HepG2 (cell line): ENCODE results near the gene CILP2.

Source experiments
- ELF1 ChIP-seq: sonication (generic); formaldehyde crosslinking; IDR thresholded peaks from 2 replicates; pipeline ENCODE4 v1.4.0; 2020; ENCODE audit warnings: missing genetic modification reagents
- KDM3A ChIP-seq: IDR thresholded peaks from 2 replicates; pipeline ENCODE4 v1.6.1; 2018; ENCODE audit warnings: low read depth, missing compliant biosample characterization
- MBNL3 ChIP-seq: fragments of 250-450 bp; sonication (Bioruptor Pico); conservative IDR thresholded peaks from 2 replicates; pipeline ENCODE4 v1.8.0; 2022; ENCODE audit warnings: mild to moderate bottlenecking, inconsistent platforms
- PHF8 ChIP-seq: sonication (generic); formaldehyde crosslinking; IDR thresholded peaks from 2 replicates; pipeline ENCODE4 v1.5.0; 2020; ENCODE audit warnings: missing genetic modification reagents
- RAD51 ChIP-seq: fragments of 450-650 bp; IDR thresholded peaks from 2 replicates; pipeline ENCODE4 v1.6.1; 2016; ENCODE audit warnings: borderline replicate concordance
- RARA ChIP-seq: IDR thresholded peaks from 2 replicates; pipeline ENCODE4 v1.6.1; 2016; ENCODE audit warnings: missing genetic modification reagents, missing compliant biosample characterization
- RXRA ChIP-seq: sonication (generic); formaldehyde crosslinking; IDR thresholded peaks from 2 replicates; pipeline ENCODE4 v1.5.1; 2020; ENCODE audit warnings: missing genetic modification reagents
- SMARCC2 ChIP-seq: fragments of 450-650 bp; IDR thresholded peaks from 2 replicates; pipeline ENCODE4 v1.6.1; 2017; ENCODE audit warnings: antibody characterized with exemption, mild to moderate bottlenecking
- TP53 ChIP-seq: sonication (generic); formaldehyde crosslinking; conservative IDR thresholded peaks from 2 replicates; pipeline ENCODE4 v1.4.0; 2020; ENCODE audit warnings: missing genetic modification reagents
- ZNF331 ChIP-seq: sonication (generic); formaldehyde crosslinking; IDR thresholded peaks from 2 replicates; pipeline ENCODE4 v1.4.0; 2020; ENCODE audit warnings: missing genetic modification reagents
- ZNF549 ChIP-seq: sonication (generic); formaldehyde crosslinking; IDR thresholded peaks from 2 replicates; pipeline ENCODE4 v1.5.0; 2020; ENCODE audit warnings: missing genetic modification reagents
- ZZZ3 ChIP-seq: sonication (generic); formaldehyde crosslinking; IDR thresholded peaks from 2 replicates; pipeline ENCODE4 v1.4.0; 2020; ENCODE audit warnings: missing genetic modification reagents, mild to moderate bottlenecking, borderline replicate concordance
- TF ChIP-seq, protein P1 (sequence below): IDR thresholded peaks from 2 replicates; pipeline ENCODE4 v1.6.1; 2018; ENCODE audit warnings: missing genetic modification reagents
- TF ChIP-seq, protein P2 (sequence below): sonication (generic); formaldehyde crosslinking; IDR thresholded peaks from 2 replicates; pipeline ENCODE4 v1.8.0; 2022; ENCODE audit warnings: missing genetic modification reagents, mild to moderate bottlenecking, inconsistent platforms, borderline replicate concordance

- no peak for TF ChIP-seq MBNL3 (CRISPR knock-in tag)
- TF ChIP-seq RAD51: no peak
- no peak for TF ChIP-seq RARA (CRISPR knock-in tag)
- no peak for TF ChIP-seq ZNF331 (CRISPR knock-in tag)
- TF ChIP-seq ELF1 (CRISPR knock-in tag): no peak
- no peak for TF ChIP-seq KDM3A (CRISPR knock-in tag)
- no peak for TF ChIP-seq TP53 (CRISPR knock-in tag)
- TF ChIP-seq ZZZ3 (CRISPR knock-in tag): no peak
- TF ChIP-seq RXRA (CRISPR knock-in tag): no peak
- TF ChIP-seq, protein P1, sequence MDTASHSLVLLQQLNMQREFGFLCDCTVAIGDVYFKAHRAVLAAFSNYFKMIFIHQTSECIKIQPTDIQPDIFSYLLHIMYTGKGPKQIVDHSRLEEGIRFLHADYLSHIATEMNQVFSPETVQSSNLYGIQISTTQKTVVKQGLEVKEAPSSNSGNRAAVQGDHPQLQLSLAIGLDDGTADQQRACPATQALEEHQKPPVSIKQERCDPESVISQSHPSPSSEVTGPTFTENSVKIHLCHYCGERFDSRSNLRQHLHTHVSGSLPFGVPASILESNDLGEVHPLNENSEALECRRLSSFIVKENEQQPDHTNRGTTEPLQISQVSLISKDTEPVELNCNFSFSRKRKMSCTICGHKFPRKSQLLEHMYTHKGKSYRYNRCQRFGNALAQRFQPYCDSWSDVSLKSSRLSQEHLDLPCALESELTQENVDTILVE (CRISPR knock-in tag): no peak
- TF ChIP-seq SMARCC2: no peak
- TF ChIP-seq PHF8 (CRISPR knock-in tag): no peak
- TF ChIP-seq, protein P2, sequence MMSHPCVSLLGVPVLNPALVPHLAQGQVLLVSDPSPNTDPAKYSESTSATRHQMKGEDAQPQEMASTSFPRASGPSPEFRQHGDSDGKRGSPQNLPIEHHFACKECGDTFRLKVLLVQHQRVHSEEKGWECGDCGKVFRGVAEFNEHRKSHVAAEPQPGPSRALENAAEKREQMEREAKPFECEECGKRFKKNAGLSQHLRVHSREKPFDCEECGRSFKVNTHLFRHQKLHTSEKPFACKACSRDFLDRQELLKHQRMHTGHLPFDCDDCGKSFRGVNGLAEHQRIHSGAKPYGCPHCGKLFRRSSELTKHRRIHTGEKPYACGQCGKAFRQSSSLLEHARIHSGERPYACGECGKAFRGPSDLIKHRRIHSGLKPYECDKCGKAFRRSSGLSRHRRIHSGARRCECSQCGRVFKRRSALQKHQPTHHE (CRISPR knock-in tag): no peak
- TF ChIP-seq ZNF549 (CRISPR knock-in tag): no peak
Measured at GRCh38 chr19:19533841-19534240, 4.2 kb upstream of the CILP2 start.
